SJSA1 (cell line): ENCODE data around the gene PILRA. TPM values are rescaled to one million over a fixed set of nuclear protein-coding genes. Genes with fewer than 3 reads are reported as not detected.
"Not testable (repeated sequence)": the region's sequence is repeated elsewhere in the genome, so short reads cannot be mapped to it uniquely, and the experiment has no call there.

Source experiments
- DNase-seq, 2 experiments: peaks; one replicate each; pipeline ENCODE4 v3.0.0-alpha.2; 2015 to 2020; ENCODE audit warnings: low spot score in 2 of 2, low read depth in 1 of 2
- H3K27ac ChIP-seq: fragments of 250-450 bp; sonication (Bioruptor Pico); 2 replicates; pipeline ENCODE4 v1.5.1; 2020; ENCODE audit warnings: mild to moderate bottlenecking, moderate library complexity
- H3K27me3 ChIP-seq: fragments of 250-450 bp; sonication (Bioruptor Pico); replicated peaks from 2 replicates; pipeline ENCODE4 v1.5.1; 2020; ENCODE audit warnings: mild to moderate bottlenecking, moderate library complexity
- H3K36me3 ChIP-seq: fragments of 250-450 bp; sonication (Bioruptor Pico); 2 replicates; pipeline ENCODE4 v1.5.1; 2020; ENCODE audit warnings: mild to moderate bottlenecking
- H3K4me1 ChIP-seq: fragments of 250-450 bp; sonication (Bioruptor Pico); replicated peaks from 2 replicates; pipeline ENCODE4 v1.6.1; 2021; ENCODE audit warnings: mild to moderate bottlenecking
- H3K4me3 ChIP-seq: fragments of 250-450 bp; sonication (Bioruptor Pico); 2 replicates; pipeline ENCODE4 v1.5.1; 2020; ENCODE audit warnings: mild to moderate bottlenecking
- H3K9me3 ChIP-seq: fragments of 250-450 bp; sonication (Bioruptor Pico); replicated peaks from 2 replicates; pipeline ENCODE4 v1.5.1; 2020; ENCODE audit warnings: mild to moderate bottlenecking
- total RNA-seq: library from RNA; depleted of rRNA; stranded (reverse); fragments of >200 nt; shearing (Covaris generic); gene quantifications from 2 replicates; pipeline ENCODE4 v1.2.3, GENCODE V29; 2014; rRNA removed

PILRA gene
- total RNA-seq, 1 experiment from 2014 or later = 0.18 TPM

- Histone ChIP-seq H3K4me1 (peaks cover 40% of the 10 kb centered on the region), H3K27me3 (no peaks in the 10 kb centered on the region), H3K36me3 (no peaks in the 10 kb centered on the region), H3K9me3 (no peaks in the 10 kb centered on the region), H3K4me3 (no peak overlapping the region), H3K27ac (no peak overlapping the region)
- DNase-seq = no peak
Measured at GRCh38 chr7:100446040-100446439, 72.8 kb downstream of the PILRA start.

GRCh38 chr7:100447363-100447762 is 74.1 kb downstream of the PILRA start:
- H3K4me3 ChIP-seq, DNase-seq, H3K27ac ChIP-seq, H3K27me3 ChIP-seq, H3K9me3 ChIP-seq, H3K36me3 ChIP-seq: not testable (repeated sequence)
- peaks cover 36% of the 10 kb centered on the region for H3K4me1 ChIP-seq

- Histone ChIP-seq H3K27me3 (no peaks in the 10 kb centered on the region), H3K4me3 (no peak overlapping the region), H3K36me3 (no peaks in the 10 kb centered on the region), H3K27ac (no peak overlapping the region), H3K9me3 (no peaks in the 10 kb centered on the region), H3K4me1 (peaks cover 17% of the 10 kb centered on the region)
- no peak for DNase-seq
Measured at GRCh38 chr7:100449190-100449795, 76.0 kb downstream of the PILRA start.

Other genes with a start within 250 kb of the PILRA start
- 2.4 and 3.3 TPM in 2 replicates for gene MBLAC1, start 246.5 kb upstream of the PILRA start, total RNA-seq
- 115 and 123 TPM in 2 replicates for gene LAMTOR4, start 224.6 kb upstream of the PILRA start, total RNA-seq
- gene TRAPPC14, start 214.8 kb upstream of the PILRA start, total RNA-seq = 5.1 and 7.4 TPM in 2 replicates
- gene GAL3ST4, start 204.9 kb upstream of the PILRA start, total RNA-seq = 1.2 and 2.7 TPM in 2 replicates
- gene GPC2, start 196.1 kb upstream of the PILRA start, total RNA-seq = 4.4 and 6.5 TPM in 2 replicates
- 0.26 TPM in 1 of 2 replicates, not detected in the other for gene STAG3, start 195.6 kb upstream of the PILRA start, total RNA-seq
- 1.7 TPM in 1 of 2 replicates, not detected in the other for gene PVRIG, start 153.5 kb upstream of the PILRA start, total RNA-seq
- gene SPDYE3, start 65.8 kb upstream of the PILRA start, total RNA-seq = not detected in 2 replicates
- 16.1 and 18.8 TPM in 2 replicates for gene PILRB, start 15.4 kb upstream of the PILRA start, total RNA-seq
- 1.1 and 1.2 TPM in 2 replicates for gene ZCWPW1, start 55.2 kb downstream of the PILRA start, total RNA-seq
- 18.2 and 25.6 TPM in 2 replicates for gene MEPCE, start 56.3 kb downstream of the PILRA start, total RNA-seq
- gene PPP1R35, start 63.0 kb downstream of the PILRA start, total RNA-seq = 56.4 and 71.5 TPM in 2 replicates
- 0.66 TPM in 1 of 2 replicates, not detected in the other for gene SPACDR, start 90.8 kb downstream of the PILRA start, total RNA-seq
- gene TSC22D4, start 105.7 kb downstream of the PILRA start, total RNA-seq = 25.3 and 32.7 TPM in 2 replicates
- 0.63 and 0.87 TPM in 2 replicates for gene NYAP1, start 110.4 kb downstream of the PILRA start, total RNA-seq
- 15.6 and 24.2 TPM in 2 replicates for gene AGFG2, start 165.7 kb downstream of the PILRA start, total RNA-seq
- 0.60 TPM in 1 of 2 replicates, not detected in the other for gene SAP25, start 200.4 kb downstream of the PILRA start, total RNA-seq
- gene LRCH4, start 212.6 kb downstream of the PILRA start, total RNA-seq = 17.0 and 19.5 TPM in 2 replicates
- gene FBXO24, start 212.8 kb downstream of the PILRA start, total RNA-seq = 0.13 TPM in 1 of 2 replicates, not detected in the other
- gene PCOLCE, start 228.9 kb downstream of the PILRA start, total RNA-seq = 73.1 and 75.6 TPM in 2 replicates
- 10.9 and 11.0 TPM in 2 replicates for gene MOSPD3, start 239.1 kb downstream of the PILRA start, total RNA-seq